Stimulated activated effector memory CD8-positive, alpha-beta T cell treated with anti-CD3 and anti-CD28 coated beads, Interleukin-12 subunit alpha, Interleukin-12 subunit beta, amount 100 ng/mL, for 72 hours (primary cell): ENCODE results near the gene SCN2A.
"Not testable (repeated sequence)": the region's sequence is repeated elsewhere in the genome, so short reads cannot be mapped to it uniquely, and the experiment has no call there.

Experiments used
- ATAC-seq: fragments of 150-1000 bp; cut with Tn5 transposase; 2 replicates; pipeline ENCODE4 v1.10.0; 2021
- DNase-seq, 2 donors: peaks; one replicate each; pipeline ENCODE4 v3.0.0; 2021 to 2022; ENCODE audit warnings: low spot score in 2 of 2
- H3K27ac Mint-ChIP-seq: one replicate; pipeline ENCODE4 v1.8.0; 2022; ENCODE audit warnings: mild to moderate bottlenecking, mixed read lengths
- H3K36me3 Mint-ChIP-seq: one replicate; pipeline ENCODE4 v1.8.0; 2022; ENCODE audit warnings: mild to moderate bottlenecking, mixed read lengths
- H3K4me1 Mint-ChIP-seq: one replicate; pipeline ENCODE4 v1.8.0; 2022; ENCODE audit warnings: mixed read lengths
- H3K4me3 Mint-ChIP-seq: one replicate; pipeline ENCODE4 v1.8.0; 2022; ENCODE audit warnings: mild to moderate bottlenecking, mixed read lengths
- H3K9me3 Mint-ChIP-seq: one replicate; pipeline ENCODE4 v1.8.0; 2022; ENCODE audit warnings: mixed read lengths

Gene SCN2A

DNA sequence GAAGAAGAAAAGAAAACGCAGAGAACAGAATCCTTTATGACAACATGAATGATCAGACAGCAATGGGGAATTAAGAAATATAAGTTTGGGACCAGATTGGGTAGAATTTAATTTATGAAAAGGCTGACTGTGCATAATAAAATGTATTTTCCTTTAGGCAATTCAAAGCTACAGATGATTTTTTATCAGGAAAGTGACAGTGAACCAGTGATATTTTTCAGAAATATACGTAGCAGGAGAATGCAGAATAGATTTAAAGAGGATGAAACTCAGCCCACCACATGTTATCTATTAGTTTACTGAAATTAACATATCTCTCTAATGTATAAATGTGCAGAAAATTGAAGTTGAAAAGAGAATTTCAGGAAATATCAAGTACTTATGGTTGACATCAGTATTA, 110.0 kb downstream of the SCN2A start:
- Mint-ChIP-seq H3K36me3 (no peaks in the 10 kb centered on the region), H3K4me3 (no peak overlapping the region)
- ATAC-seq: no peak

DNA sequence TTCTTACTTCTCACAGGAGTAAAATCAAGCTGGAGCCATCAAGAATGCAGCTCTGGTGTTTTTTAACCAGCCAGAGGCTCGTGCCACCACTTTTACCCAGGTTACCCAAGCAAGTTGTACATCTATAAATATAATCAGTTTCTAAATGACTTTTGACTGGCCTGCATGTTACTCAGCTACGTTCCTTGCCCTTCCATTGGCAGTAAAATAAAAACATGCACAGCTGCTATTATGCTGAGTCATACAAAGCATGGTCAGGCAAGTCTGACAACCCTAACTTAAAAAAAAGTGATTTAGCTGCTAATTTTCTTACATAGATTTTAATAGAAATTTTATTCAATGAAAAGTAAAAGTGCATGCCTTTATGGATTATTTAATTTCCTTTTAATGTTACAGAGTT, 118.5 kb downstream of the SCN2A start:
- Mint-ChIP-seq H3K4me1 (no peaks in the 10 kb centered on the region), H3K36me3 (no peaks in the 10 kb centered on the region), H3K27ac (no peak overlapping the region), H3K4me3 (no peak overlapping the region), H3K9me3 (no peaks in the 10 kb centered on the region)
- DNase-seq (no peak), ATAC-seq (no peak)

More for the DNA sequence above, 110.0 kb downstream of the SCN2A start:
- Mint-ChIP-seq H3K9me3 (no peaks in the 10 kb centered on the region), H3K4me1 (no peaks in the 10 kb centered on the region), H3K27ac (no peak overlapping the region)
- DNase-seq: no peak

DNA sequence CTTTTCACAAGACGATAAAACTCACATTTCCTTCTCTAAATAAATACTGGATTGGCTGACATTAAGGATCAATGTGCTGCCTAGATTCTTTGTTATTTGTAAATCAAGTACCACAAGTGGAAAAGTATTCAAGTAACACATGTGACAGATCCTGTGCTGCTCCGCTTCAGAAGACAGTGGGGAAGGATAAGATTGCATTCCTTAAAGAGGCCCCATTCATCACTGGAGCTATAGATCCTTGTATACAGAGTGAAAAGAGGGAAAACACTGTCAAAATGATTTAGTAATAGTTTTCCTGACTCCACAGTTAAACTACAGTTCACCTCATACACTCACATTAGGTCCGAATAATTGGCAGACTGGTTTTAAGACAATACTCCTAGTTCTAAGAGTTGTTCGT, 122.3 kb downstream of the SCN2A start:
- no peak overlapping the region for H3K27ac Mint-ChIP-seq
- H3K9me3 Mint-ChIP-seq: no peaks in the 10 kb centered on the region
- no peaks in the 10 kb centered on the region for H3K4me1 Mint-ChIP-seq
- H3K36me3 Mint-ChIP-seq: no peaks in the 10 kb centered on the region
- ATAC-seq: no peak
- no peak overlapping the region for H3K4me3 Mint-ChIP-seq
- DNase-seq: no peak

- H3K27ac Mint-ChIP-seq: no peak overlapping the region
- H3K9me3 Mint-ChIP-seq: no peaks in the 10 kb centered on the region
- H3K4me1 Mint-ChIP-seq: no peaks in the 10 kb centered on the region
- ATAC-seq (no peak), DNase-seq (no peak)
- H3K36me3 Mint-ChIP-seq: no peaks in the 10 kb centered on the region
- no peak overlapping the region for H3K4me3 Mint-ChIP-seq
These were observed 130.1 kb downstream of the SCN2A start for GRCh38 chr2:165369131-165369897.

GRCh38 chr2:165369898-165370296, 130.7 kb downstream of the SCN2A start:
- no peak overlapping the region for H3K27ac Mint-ChIP-seq
- H3K9me3 Mint-ChIP-seq: no peaks in the 10 kb centered on the region
- DNase-seq (no peak), ATAC-seq (no peak)
- no peak overlapping the region for H3K4me3 Mint-ChIP-seq
- no peaks in the 10 kb centered on the region for H3K4me1 Mint-ChIP-seq
- no peaks in the 10 kb centered on the region for H3K36me3 Mint-ChIP-seq

DNA sequence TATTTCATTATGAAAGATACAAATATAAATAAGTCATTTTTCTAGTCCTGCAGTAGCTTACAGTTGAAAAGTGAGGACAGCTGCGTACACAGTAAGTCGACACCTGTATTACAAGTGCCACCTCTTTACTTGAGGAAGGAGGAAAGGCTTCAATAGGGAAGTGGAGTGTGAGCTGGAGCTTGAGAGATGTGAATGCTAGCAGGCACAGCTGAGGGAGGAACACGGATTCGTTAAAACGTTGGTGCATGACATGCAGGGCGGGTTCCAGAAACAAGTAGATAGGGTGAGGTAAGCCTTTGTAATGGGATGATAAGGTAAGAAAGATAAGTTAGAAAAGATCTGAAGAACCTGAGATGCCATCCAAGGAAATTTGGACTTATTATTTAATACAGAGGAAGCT, 132.1 kb downstream of the SCN2A start:
- H3K27ac Mint-ChIP-seq: no peak overlapping the region
- H3K9me3 Mint-ChIP-seq: no peaks in the 10 kb centered on the region
- H3K36me3 Mint-ChIP-seq: no peaks in the 10 kb centered on the region
- ATAC-seq (no peak), DNase-seq (no peak)
- no peak overlapping the region for H3K4me3 Mint-ChIP-seq
- H3K4me1 Mint-ChIP-seq: no peaks in the 10 kb centered on the region

DNA sequence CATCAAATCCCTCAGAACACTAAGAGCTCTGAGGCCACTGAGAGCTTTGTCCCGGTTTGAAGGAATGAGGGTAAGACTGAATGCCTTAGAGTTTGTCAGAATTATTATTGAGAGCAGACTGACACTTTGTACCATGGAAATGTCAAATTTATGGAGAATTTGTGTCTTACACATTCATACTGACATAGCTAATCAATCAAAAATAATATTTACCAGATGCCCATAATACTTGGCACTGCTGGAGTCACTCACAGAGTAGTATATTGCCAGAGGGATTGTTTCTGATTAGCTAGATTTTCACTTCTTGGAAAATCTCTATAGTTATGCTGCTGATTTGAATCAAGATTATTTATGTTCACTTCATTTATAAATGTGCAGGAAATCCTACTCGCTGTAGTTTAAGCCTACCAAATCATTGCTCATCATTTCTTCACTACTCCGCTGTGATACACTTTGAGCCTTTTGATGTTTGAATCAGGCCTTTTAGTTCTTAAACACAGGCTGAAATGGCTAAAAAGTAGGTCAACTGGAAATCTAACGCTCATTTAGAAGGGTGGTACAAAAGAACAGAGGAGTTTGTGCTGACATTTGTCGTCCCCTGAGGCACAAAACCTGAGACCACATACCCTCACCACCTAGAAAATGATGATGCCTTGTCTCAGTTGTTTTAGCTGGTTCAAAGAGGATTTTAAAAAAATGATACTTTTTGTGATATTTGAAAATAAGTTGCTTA, 134.2 kb downstream of the SCN2A start:
- Mint-ChIP-seq H3K27ac (no peak overlapping the region), H3K36me3 (no peaks in the 10 kb centered on the region), H3K4me1 (no peaks in the 10 kb centered on the region), H3K4me3 (no peak overlapping the region), H3K9me3 (no peaks in the 10 kb centered on the region)
- DNase-seq (no peak), ATAC-seq (no peak)

DNA sequence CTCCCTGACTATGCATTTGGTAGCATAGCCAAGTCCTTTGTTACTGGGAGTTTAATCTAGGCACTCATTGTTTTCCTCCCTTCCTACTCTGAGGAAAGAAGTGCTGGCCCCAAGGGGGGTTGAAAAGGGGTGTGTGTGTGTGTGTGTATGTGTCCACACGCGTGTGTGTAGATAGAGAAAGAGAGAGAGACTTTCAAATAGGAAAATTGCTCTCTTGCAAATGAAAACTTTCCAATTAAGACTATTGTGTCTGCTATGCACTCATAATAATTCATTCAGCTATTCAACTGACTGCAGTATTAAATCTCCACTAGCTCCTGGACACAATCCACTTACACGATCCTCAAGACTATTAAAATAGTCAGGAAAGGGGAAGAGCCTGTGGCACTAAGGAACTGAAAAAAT, 137.4 kb downstream of the SCN2A start:
- Mint-ChIP-seq H3K27ac (no peak overlapping the region), H3K4me3 (no peak overlapping the region), H3K9me3 (no peaks in the 10 kb centered on the region), H3K4me1 (no peaks in the 10 kb centered on the region), H3K36me3 (no peaks in the 10 kb centered on the region)
- DNase-seq (no peak), ATAC-seq (no peak)

DNA sequence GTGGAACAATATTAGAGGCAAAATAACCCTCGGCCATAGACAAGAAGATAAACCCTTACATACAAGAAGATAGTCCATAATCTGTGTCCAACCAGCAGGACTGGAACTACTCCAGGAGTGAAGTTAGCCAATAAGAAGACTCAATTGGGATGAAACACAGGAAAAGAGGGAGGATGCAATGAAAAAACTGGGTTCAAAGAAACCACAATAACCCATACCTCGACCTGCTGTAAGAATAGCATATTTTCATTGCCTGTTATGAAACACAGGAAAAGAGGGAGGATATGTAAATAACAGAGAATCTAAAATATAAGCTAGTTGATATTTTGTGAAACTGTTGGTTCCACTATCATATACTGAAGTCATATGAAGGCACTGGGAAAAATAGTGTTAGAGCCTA, 143.1 kb downstream of the SCN2A start:
- Mint-ChIP-seq H3K9me3 (no peaks in the 10 kb centered on the region), H3K4me3 (no peak overlapping the region), H3K4me1 (no peaks in the 10 kb centered on the region), H3K27ac (no peak overlapping the region), H3K36me3 (no peaks in the 10 kb centered on the region)
- no peak for DNase-seq
- ATAC-seq: no peak

- no peak for ATAC-seq
- Mint-ChIP-seq H3K36me3 (no peaks in the 10 kb centered on the region), H3K4me3 (no peak overlapping the region)
These were observed 151.7 kb downstream of the SCN2A start for GRCh38 chr2:165390875-165391274.

GRCh38 chr2:165391791-165392190, 152.6 kb downstream of the SCN2A start:
- no peaks in the 10 kb centered on the region for H3K36me3 Mint-ChIP-seq
- no peak overlapping the region for H3K4me3 Mint-ChIP-seq
- no peak for ATAC-seq
- no peaks in the 10 kb centered on the region for H3K4me1 Mint-ChIP-seq
- no peak overlapping the region for H3K27ac Mint-ChIP-seq
- H3K9me3 Mint-ChIP-seq: no peaks in the 10 kb centered on the region
- DNase-seq: no peak

More at GRCh38 chr2:165390875-165391274, 151.7 kb downstream of the SCN2A start:
- Mint-ChIP-seq H3K4me1 (no peaks in the 10 kb centered on the region), H3K27ac (no peak overlapping the region), H3K9me3 (no peaks in the 10 kb centered on the region)
- no peak for DNase-seq

DNA sequence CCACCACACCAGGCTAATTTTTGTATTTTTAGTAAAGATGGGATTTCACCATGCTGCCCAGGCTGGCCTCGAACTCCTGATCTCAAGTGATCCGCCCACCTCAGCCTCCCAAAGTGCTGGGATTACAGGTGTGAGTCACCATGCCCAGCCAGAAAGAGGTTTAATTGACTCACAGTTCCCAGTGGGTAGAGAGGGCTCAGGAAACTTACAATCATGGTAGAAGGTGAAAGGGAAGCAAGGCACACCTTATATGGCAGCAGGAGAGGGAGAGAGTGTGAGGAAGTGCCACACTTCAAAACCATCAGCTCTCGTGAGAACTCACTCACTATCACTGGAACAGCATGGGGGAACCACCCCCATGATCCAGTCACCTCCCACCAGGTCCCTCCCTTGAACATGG, 159.4 kb downstream of the SCN2A start:
- peak; percentile 58 for ATAC-seq
- not testable (repeated sequence) for DNase-seq, H3K4me3 Mint-ChIP-seq, H3K27ac Mint-ChIP-seq, H3K9me3 Mint-ChIP-seq, H3K36me3 Mint-ChIP-seq, H3K4me1 Mint-ChIP-seq

DNA sequence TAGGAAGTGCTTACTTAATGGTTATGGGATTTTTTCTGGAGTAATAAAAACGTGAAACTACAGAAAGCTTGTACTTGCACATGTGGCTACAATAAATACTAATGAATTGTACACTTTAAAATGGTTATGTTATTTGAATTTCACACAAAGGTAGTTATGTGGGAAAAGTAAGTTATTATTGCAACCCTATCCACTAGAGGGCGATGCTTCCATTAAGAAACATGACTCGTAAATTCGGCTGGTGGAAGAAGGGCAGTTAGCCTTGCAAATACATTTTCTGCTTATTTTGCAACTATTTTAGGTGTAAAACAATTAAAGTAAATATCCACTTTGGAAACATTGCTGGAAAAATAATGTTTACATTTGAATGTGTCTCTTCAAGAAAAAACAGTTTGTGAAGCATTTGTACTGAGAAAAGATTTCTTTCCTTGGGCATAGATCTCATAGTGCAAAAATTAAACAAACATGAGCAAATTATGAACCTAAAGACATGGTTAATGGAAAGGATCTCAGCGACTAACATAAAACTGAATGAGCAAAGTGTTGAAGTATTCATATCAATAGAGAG, 162.2 kb downstream of the SCN2A start:
- no peaks in the 10 kb centered on the region for H3K9me3 Mint-ChIP-seq
- H3K4me1 Mint-ChIP-seq: no peaks in the 10 kb centered on the region

DNA sequence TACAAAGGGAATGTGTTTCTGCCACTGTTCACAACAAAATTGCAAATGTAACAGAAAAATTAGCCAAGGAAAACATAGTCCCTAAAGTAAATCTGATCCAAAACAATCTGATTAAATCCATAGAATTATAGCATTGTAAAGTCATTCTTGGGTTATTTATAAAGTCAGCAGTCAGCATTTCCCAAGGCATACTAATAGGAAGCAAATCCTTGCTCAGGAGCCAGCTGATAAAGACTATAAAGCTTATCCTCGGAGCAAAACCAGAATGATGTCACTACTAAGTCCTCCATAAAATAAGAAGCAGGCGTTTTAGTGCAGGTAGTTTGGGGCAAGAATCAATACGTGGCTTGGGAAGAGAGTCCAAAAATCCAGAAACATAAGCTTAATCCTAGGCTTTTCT, 162.9 kb downstream of the SCN2A start:
- no peak for ATAC-seq
- Mint-ChIP-seq H3K4me3 (no peak overlapping the region), H3K4me1 (no peaks in the 10 kb centered on the region)

More for the DNA sequence above, 162.2 kb downstream of the SCN2A start:
- H3K4me3 Mint-ChIP-seq: no peak overlapping the region
- no peak overlapping the region for H3K27ac Mint-ChIP-seq
- no peaks in the 10 kb centered on the region for H3K36me3 Mint-ChIP-seq
- no peak for DNase-seq
- no peak for ATAC-seq

GRCh38 chr2:165406173-165406572, 167.0 kb downstream of the SCN2A start:
- Mint-ChIP-seq H3K9me3 (no peaks in the 10 kb centered on the region), H3K4me1 (no peaks in the 10 kb centered on the region), H3K4me3 (no peak overlapping the region), H3K36me3 (no peaks in the 10 kb centered on the region), H3K27ac (no peak overlapping the region)
- DNase-seq: no peak
- peak; percentile 42 for ATAC-seq

More for the DNA sequence above, 162.9 kb downstream of the SCN2A start:
- H3K36me3 Mint-ChIP-seq: no peaks in the 10 kb centered on the region
- no peak for DNase-seq
- H3K27ac Mint-ChIP-seq: no peak overlapping the region
- no peaks in the 10 kb centered on the region for H3K9me3 Mint-ChIP-seq

- Mint-ChIP-seq H3K4me3 (no peak overlapping the region), H3K27ac (no peak overlapping the region), H3K4me1 (no peaks in the 10 kb centered on the region), H3K36me3 (no peaks in the 10 kb centered on the region), H3K9me3 (no peaks in the 10 kb centered on the region)
- no peak for DNase-seq
- ATAC-seq: no peak
These were observed 168.3 kb downstream of the SCN2A start for GRCh38 chr2:165407466-165407865.
